GM18508 (cell line): ENCODE results near the gene SBNO1.
"Not testable (repeated sequence)": the region's sequence is repeated elsewhere in the genome, so short reads cannot be mapped to it uniquely, and the experiment has no call there.

ENCODE experiments used
- ATAC-seq: cut with Tn5 transposase; IDR thresholded peaks from one replicate; pipeline ENCODE4 v1.9.1; 2021; ENCODE audit warnings: moderate number of reproducible peaks; ENCODE audit not compliant: insufficient read depth, unreplicated experiment

Gene SBNO1

DNA sequence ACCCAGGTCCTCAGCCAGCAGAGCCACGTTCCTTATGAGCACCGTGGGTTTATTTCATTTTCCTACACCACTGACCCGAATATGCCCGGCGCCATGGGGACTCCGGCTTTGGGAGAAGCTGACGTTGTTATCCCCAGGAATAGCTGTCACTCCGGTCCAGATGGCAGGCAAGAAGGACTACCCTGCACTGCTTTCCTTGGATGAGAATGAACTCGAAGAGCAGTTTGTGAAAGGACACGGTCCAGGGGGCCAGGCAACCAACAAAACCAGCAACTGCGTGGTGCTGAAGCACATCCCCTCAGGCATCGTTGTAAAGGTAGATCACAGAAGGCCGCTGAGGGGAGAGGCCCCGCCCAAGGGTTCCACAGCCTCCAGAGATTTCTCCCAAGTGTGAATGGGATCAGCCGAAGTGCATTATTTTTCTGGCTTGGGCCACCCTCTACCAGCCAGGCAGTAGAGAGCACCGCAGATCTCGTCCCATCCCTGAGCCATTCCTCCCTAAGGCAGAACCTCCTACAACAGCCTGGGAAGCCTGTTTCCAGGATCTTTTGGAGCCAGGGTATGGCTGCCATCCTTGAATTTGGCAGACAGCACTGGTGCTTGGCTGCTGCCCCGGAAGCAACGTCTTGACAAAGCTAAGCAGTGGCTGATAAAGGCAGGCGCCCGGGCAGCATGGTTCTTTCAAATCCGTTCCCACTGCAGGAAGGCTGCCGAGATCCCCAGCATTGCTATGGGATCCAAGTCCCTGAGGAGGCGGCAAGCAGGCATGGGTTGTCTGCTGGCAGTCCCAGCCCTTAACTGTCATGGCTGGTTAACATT lies 110.8 kb downstream of the SBNO1 start:
- ATAC-seq: no peak

DNA sequence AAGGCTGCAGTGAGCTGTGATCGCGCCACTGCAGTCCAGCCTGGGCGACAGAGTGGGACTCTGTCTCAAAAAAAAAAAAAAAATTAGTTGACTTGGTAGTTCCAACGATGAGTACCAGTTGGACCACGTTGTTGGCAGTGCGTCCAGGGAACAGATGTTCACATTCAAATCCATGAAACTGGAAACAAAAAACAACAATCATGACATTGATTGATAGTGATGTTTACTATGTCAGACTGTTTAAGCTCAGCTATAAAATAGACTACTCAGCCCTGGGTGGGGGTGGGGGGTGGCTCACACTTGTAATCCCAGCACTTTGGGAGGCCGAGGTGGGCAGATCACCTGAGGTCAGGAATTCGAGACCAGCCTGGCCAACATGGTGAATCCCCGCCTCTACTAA lies 112.3 kb downstream of the SBNO1 start:
- ATAC-seq: not testable (repeated sequence)

DNA sequence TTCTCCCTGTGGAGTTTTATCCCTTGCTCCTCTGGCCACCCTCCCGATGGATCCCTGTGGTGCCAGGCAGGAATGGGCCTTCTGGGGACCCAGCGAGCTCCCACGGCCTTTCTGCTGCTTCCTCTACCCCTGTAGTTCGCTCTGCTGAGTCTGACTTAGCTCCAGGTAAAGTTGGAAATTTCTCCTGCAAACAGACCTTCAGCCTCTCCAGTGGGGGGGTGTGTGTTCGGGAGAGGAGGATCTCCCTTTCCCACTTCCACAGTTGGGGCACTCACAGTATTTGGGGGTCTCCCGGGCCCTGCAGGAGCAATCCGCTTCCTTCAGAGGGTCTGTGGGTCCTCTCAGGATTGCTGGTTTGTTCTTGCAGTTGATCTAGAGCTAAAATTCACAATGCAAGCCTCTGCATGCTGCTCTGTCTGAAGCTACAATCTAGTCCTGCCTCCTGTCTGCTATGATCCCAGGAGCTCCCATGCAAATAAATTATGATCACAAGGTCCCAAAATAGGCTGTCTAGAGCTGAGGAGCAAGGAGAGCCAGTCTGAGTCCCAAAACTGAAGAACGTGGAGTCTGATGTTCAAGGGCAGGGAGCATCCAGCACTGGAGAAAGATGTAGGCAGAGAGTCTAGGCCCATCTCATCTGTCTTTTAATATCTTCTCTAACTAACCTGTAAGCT lies 113.1 kb downstream of the SBNO1 start:
- ATAC-seq: no peak

DNA sequence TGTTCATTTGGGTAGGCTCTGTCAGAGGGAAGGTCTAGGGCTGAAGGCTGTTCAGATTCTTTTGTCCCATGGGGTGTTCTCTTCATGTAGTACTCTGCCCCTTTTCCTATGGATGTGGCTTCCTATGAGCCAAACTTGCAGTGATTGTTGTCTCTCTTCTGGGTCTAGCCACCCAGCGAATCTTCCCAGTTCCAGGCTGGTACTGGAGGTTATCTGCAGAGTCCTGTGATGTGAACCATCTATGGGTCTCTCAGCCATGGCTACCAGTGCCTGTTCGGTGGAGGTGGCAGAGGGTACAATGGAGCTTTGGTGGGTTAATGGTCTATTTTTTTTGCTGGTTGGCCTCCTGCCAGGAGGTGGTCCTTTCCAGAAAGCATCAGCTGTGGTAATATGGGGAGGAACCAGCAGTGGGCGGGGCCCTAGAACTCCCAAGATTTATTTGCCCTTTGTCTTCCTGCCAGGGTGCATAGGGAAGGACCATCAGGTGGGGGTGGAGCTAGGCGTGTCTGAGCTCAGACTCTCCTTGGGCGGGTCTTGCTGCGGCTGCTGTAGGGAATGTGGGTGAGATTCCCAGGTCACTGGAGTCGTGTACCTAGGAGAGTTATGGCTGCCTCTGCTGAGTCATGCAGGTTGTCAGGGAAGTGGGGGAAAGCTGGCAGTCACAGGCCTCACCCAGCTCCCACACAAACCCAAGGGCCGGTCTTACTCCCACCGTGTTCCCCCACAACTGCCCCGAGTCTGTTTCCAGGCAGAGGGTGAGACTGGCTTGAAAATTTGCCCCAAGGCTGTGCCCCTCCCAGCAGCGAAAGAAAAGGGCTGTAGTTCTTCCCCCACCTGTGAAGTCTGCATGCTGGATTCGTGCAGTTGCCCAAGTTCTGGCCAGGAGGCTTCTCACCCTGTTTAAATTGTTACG lies 113.9 kb downstream of the SBNO1 start:
- no peak for ATAC-seq

DNA sequence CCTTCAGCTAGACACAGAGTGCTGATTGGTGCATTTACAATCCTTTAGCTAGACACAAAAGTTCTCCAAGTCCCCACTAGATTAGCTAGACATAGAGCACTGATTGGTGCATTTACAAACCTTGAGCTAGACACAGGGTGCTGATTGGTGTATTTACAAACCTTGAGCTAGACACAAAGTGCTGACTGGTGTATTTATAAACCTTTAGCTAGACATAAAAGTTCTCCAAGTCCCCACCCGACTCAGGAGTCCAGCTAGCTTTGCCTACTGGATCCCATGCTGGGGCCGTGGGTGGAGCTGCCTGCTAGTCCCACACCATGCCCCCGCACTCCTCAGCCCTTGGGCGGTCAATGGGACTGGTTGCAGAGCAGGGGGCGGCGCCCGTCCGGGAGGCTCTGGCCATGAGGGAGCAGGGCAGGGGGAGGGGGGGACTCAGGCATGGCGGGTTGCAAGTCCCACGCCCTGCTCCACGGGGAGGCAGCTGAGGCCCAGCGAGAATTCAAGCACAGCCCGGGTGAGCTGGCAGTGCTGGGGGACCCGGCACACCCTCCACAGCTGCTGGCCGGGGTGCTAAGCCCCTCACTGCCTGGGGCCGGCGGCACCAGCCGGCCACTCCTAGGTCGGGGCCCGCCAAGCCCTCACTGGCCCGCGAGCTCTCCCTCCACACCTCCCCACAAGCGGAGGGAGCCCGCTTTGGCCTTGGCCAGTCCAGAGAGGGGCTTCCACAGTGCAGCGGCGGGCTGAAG lies 115.5 kb downstream of the SBNO1 start:
- ATAC-seq: not testable (repeated sequence)

DNA sequence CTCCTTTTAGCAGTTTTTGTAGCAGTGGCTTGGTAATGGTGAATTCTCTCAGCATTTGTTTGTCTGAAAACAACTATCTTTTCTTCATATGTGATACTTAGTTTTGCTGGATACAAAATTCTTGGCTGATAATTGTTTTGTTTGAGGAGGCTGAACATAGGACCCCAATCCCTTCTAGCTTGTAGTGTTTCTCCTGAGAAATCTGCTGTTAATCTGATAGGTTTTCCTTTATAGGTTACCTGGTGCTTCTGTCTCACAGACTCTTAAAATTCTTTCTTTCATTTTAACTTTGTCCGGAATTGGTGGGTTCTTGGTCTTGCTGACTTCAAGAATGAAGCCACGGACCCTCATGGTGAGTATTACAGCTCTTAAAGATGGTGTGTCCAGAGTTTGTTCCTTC lies 116.5 kb downstream of the SBNO1 start:
- ATAC-seq: not testable (repeated sequence)

DNA sequence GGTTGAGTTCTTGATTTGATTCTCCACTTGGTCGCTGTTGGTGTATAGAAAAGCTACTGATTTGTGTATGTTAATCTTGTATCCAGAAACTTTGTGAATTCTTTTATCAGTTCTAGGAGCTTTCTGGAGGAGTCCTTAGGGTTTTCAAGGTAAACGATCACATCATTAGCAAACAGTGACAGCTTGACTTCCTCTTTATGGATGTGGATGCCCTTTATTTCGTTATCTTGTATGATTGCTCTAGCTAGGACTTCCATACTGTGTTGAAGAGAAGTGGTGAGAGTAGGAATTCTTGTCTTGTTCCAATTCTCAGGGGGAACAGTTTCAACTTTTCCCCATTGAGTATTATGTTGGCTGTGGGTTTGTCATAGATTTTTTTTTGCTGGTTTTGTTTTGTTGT lies 119.0 kb downstream of the SBNO1 start:
- ATAC-seq: no peak

DNA sequence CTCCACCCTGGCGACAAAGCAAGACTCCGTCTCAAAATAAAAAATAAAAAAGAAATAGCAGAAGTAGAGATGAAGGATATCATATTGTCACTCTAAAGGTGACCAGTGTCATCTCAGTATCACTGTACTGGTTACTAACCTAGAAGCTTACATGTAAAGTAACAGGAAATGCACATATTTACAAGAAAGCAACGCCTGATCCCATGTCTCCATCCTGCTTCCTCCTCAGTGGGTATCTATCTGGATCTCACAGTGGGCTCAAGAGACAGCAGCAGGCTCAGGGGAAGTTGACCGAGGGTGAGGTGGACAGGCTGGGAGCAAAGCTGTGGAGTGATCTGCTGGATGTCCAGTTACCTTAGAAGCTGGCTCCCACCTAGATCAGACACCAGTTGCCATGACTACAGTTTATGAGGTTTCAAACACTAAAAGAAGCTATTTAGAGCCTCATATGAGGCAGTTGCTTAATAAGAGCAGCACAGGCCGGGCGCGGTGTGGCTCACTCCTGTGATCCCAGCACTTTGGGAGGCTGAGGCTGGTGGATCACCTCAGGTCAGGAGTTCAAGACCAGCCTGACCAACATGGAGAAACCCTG lies 120.9 kb downstream of the SBNO1 start:
- ATAC-seq: no peak

DNA sequence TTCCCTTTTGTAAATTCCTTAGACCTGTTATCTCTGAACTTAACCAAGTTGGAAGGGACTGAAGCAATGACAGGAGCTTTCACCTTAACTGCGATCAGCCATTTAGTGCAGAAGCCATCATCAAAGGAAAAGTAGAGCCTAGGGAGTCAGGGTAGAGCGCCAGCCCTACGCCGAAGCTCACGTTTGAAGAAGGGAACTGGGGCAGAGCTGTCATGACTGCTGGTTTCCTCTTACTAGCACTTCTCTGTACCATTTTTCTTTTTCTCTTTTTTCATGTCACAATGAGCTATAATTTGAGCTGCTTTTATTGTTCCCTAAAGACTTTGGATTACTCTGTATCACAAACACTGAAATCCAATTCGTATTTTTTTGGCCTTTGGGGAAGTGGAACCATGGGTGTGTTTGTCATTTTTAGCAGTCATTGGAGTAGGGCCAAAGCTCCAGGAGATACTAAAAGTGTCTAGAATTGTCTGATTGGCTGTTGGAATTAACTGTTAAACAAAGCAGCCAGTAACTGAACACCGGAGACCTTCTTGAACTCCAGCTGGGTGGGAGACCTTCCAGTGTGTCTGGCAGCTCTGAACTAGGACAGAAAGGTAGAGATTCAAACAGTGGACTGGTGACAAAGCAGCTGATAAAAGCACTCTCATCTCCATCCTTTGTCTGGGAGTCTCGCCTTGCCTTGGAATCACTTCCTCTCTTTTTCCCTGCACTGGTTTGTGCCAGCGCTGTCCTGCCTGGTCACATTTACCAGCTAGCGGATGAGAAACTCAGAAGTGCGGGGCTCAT lies 122.3 kb downstream of the SBNO1 start:
- no peak for ATAC-seq
